ENCODE measurements around the gene RNASE8.

The RNASE8 gene

GRCh38 chr14:21104448-21105060 is 46.9 kb downstream of the RNASE8 start:
- Histone ChIP-seq H4K20me1 (ENCODE audit: insufficient read depth, low read length) (no peaks in the 10 kb centered on the region), H3K36me3 (replicated peaks; ENCODE audit: low read depth, low read length) (no peaks in the 10 kb centered on the region), H3K9ac (ENCODE audit: low read length) (peak overlapping the region; percentile 92), H3K27me3 (ENCODE audit: low read depth, low read length) (no peaks in the 10 kb centered on the region), H3K27ac (ENCODE audit: low read length) (peak overlapping the region; percentile 68), H3K9me3 (ENCODE audit: insufficient read depth, low read length) (no peaks in the 10 kb centered on the region), H3K79me2 (ENCODE audit: low read length) (no peaks in the 10 kb centered on the region), H3K4me3 (ENCODE audit: low read length) (peak overlapping the region; percentile 84), H3K4me1 (ENCODE audit: low read length) (peaks cover 48% of the 10 kb centered on the region), H2AFZ (ENCODE audit: low read depth, low read length) (no peak overlapping the region), H3K4me2 (ENCODE audit: low read length) (peak overlapping the region; percentile 93)
- TF ChIP-seq EZH2phosphoT487 (IDR thresholded peaks at IDR 0.05; ENCODE audit: low read depth) (no peak), CTCF (IDR thresholded peaks at IDR 0.05; ENCODE audit: low read depth, low read length) (peak; percentile 96)

GRCh38 chr14:21105095-21105494 is 47.5 kb downstream of the RNASE8 start:
- Histone ChIP-seq H3K27me3 (ENCODE audit: low read depth, low read length) (no peaks in the 10 kb centered on the region), H4K20me1 (ENCODE audit: insufficient read depth, low read length) (no peaks in the 10 kb centered on the region), H3K4me2 (ENCODE audit: low read length) (peak overlapping the region; percentile 93), H3K9me3 (ENCODE audit: insufficient read depth, low read length) (no peaks in the 10 kb centered on the region), H3K9ac (ENCODE audit: low read length) (peak overlapping the region; percentile 92), H3K4me3 (ENCODE audit: low read length) (peak overlapping the region; percentile 84), H3K79me2 (ENCODE audit: low read length) (no peaks in the 10 kb centered on the region), H3K36me3 (replicated peaks; ENCODE audit: low read depth, low read length) (no peaks in the 10 kb centered on the region), H2AFZ (ENCODE audit: low read depth, low read length) (no peak overlapping the region), H3K27ac (ENCODE audit: low read length) (no peak overlapping the region), H3K4me1 (ENCODE audit: low read length) (peaks cover 52% of the 10 kb centered on the region)
- TF ChIP-seq EZH2phosphoT487 (IDR thresholded peaks at IDR 0.05; ENCODE audit: low read depth) (no peak), CTCF (IDR thresholded peaks at IDR 0.05; ENCODE audit: low read depth, low read length) (no peak)

GRCh38 chr14:21106176-21106497 is 48.5 kb downstream of the RNASE8 start:
- TF ChIP-seq CTCF (IDR thresholded peaks at IDR 0.05; ENCODE audit: low read depth, low read length) (no peak), EZH2phosphoT487 (IDR thresholded peaks at IDR 0.05; ENCODE audit: low read depth) (no peak)
- peak overlapping the region; percentile 45; the same call in 1 of the 2 replicates for H3K9ac ChIP-seq (ENCODE audit: low read length)
- H3K4me2 ChIP-seq (ENCODE audit: low read length), result peak overlapping the region; percentile 60
- no peaks in the 10 kb centered on the region for H3K79me2 ChIP-seq (ENCODE audit: low read length)
- H3K27me3 ChIP-seq (ENCODE audit: low read depth, low read length), result no peaks in the 10 kb centered on the region
- H3K4me3 ChIP-seq (ENCODE audit: low read length), result peak overlapping the region; percentile 51; the same call in 1 of the 2 replicates
- H3K4me1 ChIP-seq (ENCODE audit: low read length), result peaks cover 62% of the 10 kb centered on the region
- peaks cover 7% of the 10 kb centered on the region for H3K36me3 ChIP-seq (replicated peaks; ENCODE audit: low read depth, low read length)
- H2AFZ ChIP-seq (ENCODE audit: low read depth, low read length), result peak overlapping the region; percentile 97; the same call in 1 of the 2 replicates
- H4K20me1 ChIP-seq (ENCODE audit: insufficient read depth, low read length), result no peaks in the 10 kb centered on the region
- H3K9me3 ChIP-seq (ENCODE audit: insufficient read depth, low read length), result 0 out of 2 replicates have a peak, but pooled peaks cover 3% of the 10 kb centered on the region
- no peak overlapping the region for H3K27ac ChIP-seq (ENCODE audit: low read length)

- H3K36me3 ChIP-seq (replicated peaks; ENCODE audit: low read depth, low read length), result peaks cover 8% of the 10 kb centered on the region
- peaks cover 62% of the 10 kb centered on the region for H3K4me1 ChIP-seq (ENCODE audit: low read length)
- peak overlapping the region; percentile 97 for H2AFZ ChIP-seq (ENCODE audit: low read depth, low read length)
- H3K79me2 ChIP-seq (ENCODE audit: low read length), result no peaks in the 10 kb centered on the region
- peak overlapping the region; percentile 60 for H3K4me2 ChIP-seq (ENCODE audit: low read length)
- H3K27me3 ChIP-seq (ENCODE audit: low read depth, low read length), result no peaks in the 10 kb centered on the region
- TF ChIP-seq EZH2phosphoT487 (IDR thresholded peaks at IDR 0.05; ENCODE audit: low read depth), result no peak
- peak; percentile 92 for TF ChIP-seq CTCF (IDR thresholded peaks at IDR 0.05; ENCODE audit: low read depth, low read length)
- peak overlapping the region; percentile 39 for H3K27ac ChIP-seq (ENCODE audit: low read length)
- H3K9ac ChIP-seq (ENCODE audit: low read length), result peak overlapping the region; percentile 45
- peak overlapping the region; percentile 51 for H3K4me3 ChIP-seq (ENCODE audit: low read length)
- no peaks in the 10 kb centered on the region for H4K20me1 ChIP-seq (ENCODE audit: insufficient read depth, low read length)
- 0 out of 2 replicates have a peak, but pooled peaks cover 3% of the 10 kb centered on the region for H3K9me3 ChIP-seq (ENCODE audit: insufficient read depth, low read length)
Measured at GRCh38 chr14:21106498-21107282, 49.1 kb downstream of the RNASE8 start.

Measured in OCI-LY3 (cell line).